H1 (cell line): Measurements from ENCODE around the gene GALNT15. TPM values are rescaled to one million over a fixed set of nuclear protein-coding genes. Genes with fewer than 3 reads are reported as not detected.

Source experiments
- CTCF ChIA-PET: fragments of 300-600 bp; sonication (Branson Sonifier 250); formaldehyde crosslinking; loops from one replicate; lab custom pipeline; 2021; ENCODE audit not compliant: partially characterized antibody; lab: Charles Lee
- POLR2A ChIA-PET: fragments of 300-600 bp; sonication (Branson Sonifier 250); formaldehyde crosslinking; loops from one replicate; lab custom pipeline; 2021; ENCODE audit warnings: inconsistent platforms; ENCODE audit not compliant: partially characterized antibody; lab: Charles Lee
- DNase-seq, 2 experiments: peaks; one replicate each; pipeline versions ENCODE4 v3.0.0 to v3.0.0-alpha.2; 2010 to 2022; ENCODE audit warnings: low spot score in 2 of 2, low read depth in 1 of 2, mixed read lengths in 1 of 2
- FAIRE-seq: peaks from 2 replicates; lab custom pipeline; 2011; peaks lifted over from hg19 to GRCh38; lab: Jason Lieb, UNC
- H2AFZ ChIP-seq: 2 replicates; pipeline ENCODE4 v1.8.1; 2012; ENCODE audit warnings: low read length, inconsistent platforms
- H2AK5ac ChIP-seq: 2 replicates; pipeline ENCODE4 v1.6.1; 2013; ENCODE audit warnings: low read depth, low read length
- H2BK120ac ChIP-seq: replicated peaks from 2 replicates; pipeline ENCODE3; 2013; ENCODE audit warnings: low read depth, low read length, inconsistent platforms
- H2BK12ac ChIP-seq: 2 replicates; pipeline ENCODE4 v1.6.1; 2013; ENCODE audit warnings: low read depth, low read length
- H2BK15ac ChIP-seq: 2 replicates; pipeline ENCODE4 v1.6.1; 2013; ENCODE audit warnings: low read length
- H2BK20ac ChIP-seq: 2 replicates; pipeline ENCODE4 v1.6.1; 2013; ENCODE audit warnings: low read length
- H2BK5ac ChIP-seq: 2 replicates; pipeline ENCODE4 v1.6.1; 2013; ENCODE audit warnings: low read depth, low read length
- H3K14ac ChIP-seq: 2 replicates; pipeline ENCODE4 v1.6.1; 2013; ENCODE audit warnings: inconsistent platforms; ENCODE audit not compliant: insufficient read length
- H3K18ac ChIP-seq: 2 replicates; pipeline ENCODE4 v1.6.1; 2013; ENCODE audit warnings: low read length; ENCODE audit errors: extremely low read depth
- H3K23ac ChIP-seq: 2 replicates; pipeline ENCODE4 v1.6.1; 2013; ENCODE audit warnings: inconsistent platforms; ENCODE audit not compliant: insufficient read length
- H3K23me2 ChIP-seq: 2 replicates; pipeline ENCODE4 v1.6.1; 2013; ENCODE audit warnings: low read depth, low read length
- H3K27ac ChIP-seq: 2 replicates; pipeline ENCODE4 v1.6.1; 2011; ENCODE audit warnings: low read depth, low read length, inconsistent platforms
- H3K27me3 ChIP-seq, 4 experiments: replicated peaks in 1 of 4; 1 replicate in 1 of 4; 2 replicates in 3 of 4; pipeline versions ENCODE4 v1.6.1 to v1.8.1; 2011 to 2013; ENCODE audit warnings: low read length in 3 of 4, mild to moderate bottlenecking in 3 of 4, inconsistent platforms in 2 of 4, mixed read lengths in 2 of 4, moderate library complexity in 1 of 4; ENCODE audit not compliant: control insufficient read depth in 3 of 4, insufficient read depth in 3 of 4; ENCODE audit errors: extremely low read depth in 1 of 4
- H3K36me3 ChIP-seq, 4 experiments: 2 replicates each; pipeline versions ENCODE4 v1.6.1 to v1.8.1; 2011 to 2013; ENCODE audit warnings: mild to moderate bottlenecking in 4 of 4, low read length in 3 of 4, moderate library complexity in 2 of 4, control low read depth in 1 of 4, inconsistent platforms in 1 of 4; ENCODE audit not compliant: insufficient read depth in 4 of 4, control insufficient read depth in 2 of 4
- H3K4ac ChIP-seq: replicated peaks from 2 replicates; pipeline ENCODE3; 2013; ENCODE audit warnings: low read length, low read depth, mixed read lengths, inconsistent platforms; ENCODE audit not compliant: insufficient read length
- H3K4me1 ChIP-seq, 4 experiments: replicated peaks in 1 of 4; 1 replicate in 1 of 4; 2 replicates in 3 of 4; pipeline versions ENCODE4 v1.6.1 to v1.8.1; 2011 to 2013; ENCODE audit warnings: low read length in 3 of 4, inconsistent platforms in 2 of 4, mixed read lengths in 1 of 4; ENCODE audit not compliant: insufficient read depth in 4 of 4, control insufficient read depth in 3 of 4
- H3K4me2 ChIP-seq, 2 experiments: 2 replicates each; pipeline versions ENCODE4 v1.6.1 to v1.8.1; 2011 to 2013; ENCODE audit warnings: low read depth in 2 of 2, low read length in 2 of 2, control low read depth in 1 of 2, inconsistent platforms in 1 of 2, mild to moderate bottlenecking in 1 of 2; ENCODE audit not compliant: insufficient read depth in 1 of 2
- H3K4me3 ChIP-seq, 4 experiments: fragments of 200-600, 300-600 bp in 1 of 4; sonication (generic), shearing (Covaris generic), sonication (Bioruptor Twin) in 1 of 4; 2 replicates each; pipeline versions ENCODE4 v1.5.1 to v1.8.1; 2011 to 2016; ENCODE audit warnings: low read length in 4 of 4, low read depth in 3 of 4, control low read depth in 2 of 4, inconsistent platforms in 2 of 4, mild to moderate bottlenecking in 2 of 4, mixed read lengths in 1 of 4, moderate library complexity in 1 of 4; ENCODE audit not compliant: insufficient read depth in 2 of 4; ENCODE audit errors: extremely low read depth in 1 of 4
- H3K56ac ChIP-seq: replicated peaks from 2 replicates; pipeline ENCODE3; 2013; ENCODE audit warnings: low read depth, mild to moderate bottlenecking, mixed read lengths, low read length, inconsistent platforms; ENCODE audit not compliant: insufficient read length
- H3K79me1 ChIP-seq: 2 replicates; pipeline ENCODE4 v1.6.1; 2013; ENCODE audit warnings: low read depth, low read length, control low read depth
- H3K79me2 ChIP-seq, 2 experiments: 2 replicates each; pipeline versions ENCODE4 v1.6.1 to v1.8.1; 2012 to 2013; ENCODE audit warnings: low read length in 2 of 2, mild to moderate bottlenecking in 2 of 2, inconsistent platforms in 1 of 2; ENCODE audit not compliant: insufficient read depth in 2 of 2, control insufficient read depth in 1 of 2
- H3K9ac ChIP-seq, 4 experiments: replicated peaks in 1 of 4; 1 replicate in 1 of 4; 2 replicates in 3 of 4; pipeline versions ENCODE4 v1.6.1 to v1.8.1; 2011 to 2013; ENCODE audit warnings: low read depth in 3 of 4, low read length in 3 of 4, control low read depth in 2 of 4, mild to moderate bottlenecking in 2 of 4, moderate library complexity in 2 of 4, inconsistent platforms in 1 of 4; ENCODE audit errors: extremely low read depth in 1 of 4
- H3K9me3 ChIP-seq, 2 experiments: 2 replicates each; pipeline versions ENCODE4 v1.6.1 to v1.8.1; 2012 to 2013; ENCODE audit warnings: mild to moderate bottlenecking in 2 of 2, moderate library complexity in 2 of 2, control low read depth in 1 of 2, inconsistent platforms in 1 of 2, low read depth in 1 of 2, low read length in 1 of 2, mixed read lengths in 1 of 2; ENCODE audit not compliant: insufficient read depth in 2 of 2
- H4K20me1 ChIP-seq, 2 experiments: replicated peaks in 1 of 2; 2 replicates each; pipeline versions ENCODE3 to v1.8.1; 2011 to 2013; ENCODE audit warnings: inconsistent platforms in 2 of 2, low read length in 2 of 2, mild to moderate bottlenecking in 1 of 2; ENCODE audit not compliant: insufficient read depth in 2 of 2, control insufficient read depth in 1 of 2
- H4K5ac ChIP-seq: 2 replicates; pipeline ENCODE4 v1.6.1; 2013; ENCODE audit warnings: low read length, low read depth, mixed read lengths, inconsistent platforms; ENCODE audit not compliant: insufficient read length
- H4K8ac ChIP-seq: 2 replicates; pipeline ENCODE4 v1.8.0; 2013; ENCODE audit warnings: mild to moderate bottlenecking, moderate library complexity, low read length, inconsistent platforms; ENCODE audit not compliant: insufficient read depth; ENCODE audit errors: extremely low read depth
- H4K91ac ChIP-seq: replicated peaks from 2 replicates; pipeline ENCODE3; 2013; ENCODE audit warnings: low read length, mixed read lengths, inconsistent platforms; ENCODE audit not compliant: insufficient read length
- RFX5 ChIP-seq: IDR thresholded peaks from 2 replicates; pipeline ENCODE4 v1.6.1; 2011; ENCODE audit warnings: low read depth, low read length, improper control_type of control experiment, borderline replicate concordance
- WGBS, 2 experiments: shearing (Covaris generic) in 1 of 2; methylation state at CpG; one replicate each; pipeline versions ENCODE4 v1.1.6 to v1.1.7; 2013 to 2015; ENCODE audit warnings: low lambda C conversion rate in 2 of 2, mixed read lengths in 2 of 2, inconsistent platforms in 1 of 2, low coverage in 1 of 2, missing lambda C conversion rate in 1 of 2; ENCODE audit not compliant: insufficient replicate concordance in 2 of 2, insufficient coverage in 1 of 2, insufficient read length in 1 of 2; ENCODE audit errors: extremely low coverage in 1 of 2, missing lambda C conversion rate in 1 of 2; 5-methylcytosine and 5-hydroxymethylcytosine counted together
- polyA plus RNA-seq, 7 experiments: library from polyadenylated mRNA; depleted of rRNA in 3 of 7; stranded (reverse) in 5 of 7; unstranded in 2 of 7; fragments of >200 nt in 5 of 7; fragments of 200-250 nt in 2 of 7; gene quantifications; 1 replicate in 5 of 7; 2 replicates in 1 of 7; 4 replicates in 1 of 7; pipeline versions ENCODE4 v1.2.1 to v1.2.3, GENCODE V29; 2011 to 2013; ENCODE audit warnings: missing spikeins in 2 of 7, mixed read lengths in 2 of 7
- total RNA-seq: library from RNA; stranded (reverse); fragmentation: NEBNext Ultra II Directional; extraction: Animal tissue kit (Norgen Biotek cat#: 25700); gene quantifications from 2 replicates; pipeline ENCODE4 v1.2.1, GENCODE V29; 2021
- TF ChIP-seq, protein P1 (sequence below): IDR thresholded peaks from 2 replicates; pipeline ENCODE4 v1.6.1; 2012; ENCODE audit warnings: low read length, inconsistent platforms

The GALNT15 gene
- total and polyA plus RNA-seq, 2 of the 8 experiments (the other 6 are each of a cell fraction or from before 2014, with no cell fraction given): 0.02 TPM; not detected in 1

DNA sequence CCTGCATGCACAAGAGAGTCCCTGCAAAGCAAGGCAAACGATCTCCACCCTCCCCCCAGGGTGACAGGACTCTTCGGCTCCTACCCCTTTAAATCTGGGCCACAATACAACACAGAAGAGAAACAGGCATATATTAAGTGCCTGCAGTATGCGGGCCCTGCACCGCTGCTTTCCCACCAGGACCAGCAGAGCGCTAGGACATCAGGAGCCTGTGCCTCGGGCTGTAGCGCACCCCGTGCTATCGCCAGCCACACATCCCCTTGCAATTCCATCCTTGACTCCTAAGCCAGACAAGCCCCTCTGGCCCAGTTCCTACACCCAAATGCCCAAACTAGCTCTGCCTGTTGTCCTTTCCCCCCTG, 4.1 kb downstream of the GALNT15 start:
- H2BK120ac ChIP-seq: no peak overlapping the region
- H3K4ac ChIP-seq: no peak overlapping the region
- H4K5ac ChIP-seq: no peak overlapping the region
- H2AFZ ChIP-seq: peak overlapping the region; percentile 93
- no peak overlapping the region; the same call in 1 of the 2 replicates for H3K18ac ChIP-seq
- no peak overlapping the region for H3K27ac ChIP-seq
- H2BK20ac ChIP-seq: no peak overlapping the region
- no peak overlapping the region for H2AK5ac ChIP-seq
- CTCF ChIA-PET: interaction anchor here (0.8 to 4.2 kb wide), 28 partner anchors 11 to 401 kb away, joined by 3 to 44 read pairs (median 4); no protein-coding TSS in a partner anchor
- DNase-seq (no peak), FAIRE-seq (no peak)
- H2BK12ac ChIP-seq: no peak overlapping the region
- 49% methylated on average over 9 of the region's 9 CpGs; no CpG with 5 or more reads in 1 of the 2 experiments for WGBS, 2 experiments
- no peak overlapping the region for H2BK15ac ChIP-seq
- H3K23ac ChIP-seq: no peak overlapping the region
- H3K14ac ChIP-seq: no peak overlapping the region
- no peaks in the 10 kb centered on the region for H3K36me3 ChIP-seq
- H3K27me3 ChIP-seq: no peaks in the 10 kb centered on the region
- no peaks in the 10 kb centered on the region for H3K9me3 ChIP-seq
- H3K9ac ChIP-seq: 0 out of 7 replicates have a peak overlapping the region, but pooled peaks of 1 of the 4 experiments have one; percentile 11
- H3K4me3 ChIP-seq: no peak overlapping the region
- no peaks in the 10 kb centered on the region for H3K79me2 ChIP-seq
- no peaks in the 10 kb centered on the region for H3K79me1 ChIP-seq
- peak overlapping the region in 1 of 2 experiments; percentile 20; a peak in 1 of 4 replicates for H3K4me2 ChIP-seq
- POLR2A ChIA-PET: no interaction called here
- H3K56ac ChIP-seq: no peak overlapping the region
- peaks cover 2% of the 10 kb centered on the region for H3K23me2 ChIP-seq
- no peak overlapping the region for H4K91ac ChIP-seq
- no peaks in the 10 kb centered on the region for H4K20me1 ChIP-seq
- no peak overlapping the region for H2BK5ac ChIP-seq
- H3K4me1 ChIP-seq: peaks cover 0 to 3% (median 0%) of the 10 kb centered on the region in 4 experiments; a peak in 1 of 7 replicates
- H4K8ac ChIP-seq: peak overlapping the region; percentile 77; the same call in 1 of the 2 replicates
- TF ChIP-seq, protein P1, sequence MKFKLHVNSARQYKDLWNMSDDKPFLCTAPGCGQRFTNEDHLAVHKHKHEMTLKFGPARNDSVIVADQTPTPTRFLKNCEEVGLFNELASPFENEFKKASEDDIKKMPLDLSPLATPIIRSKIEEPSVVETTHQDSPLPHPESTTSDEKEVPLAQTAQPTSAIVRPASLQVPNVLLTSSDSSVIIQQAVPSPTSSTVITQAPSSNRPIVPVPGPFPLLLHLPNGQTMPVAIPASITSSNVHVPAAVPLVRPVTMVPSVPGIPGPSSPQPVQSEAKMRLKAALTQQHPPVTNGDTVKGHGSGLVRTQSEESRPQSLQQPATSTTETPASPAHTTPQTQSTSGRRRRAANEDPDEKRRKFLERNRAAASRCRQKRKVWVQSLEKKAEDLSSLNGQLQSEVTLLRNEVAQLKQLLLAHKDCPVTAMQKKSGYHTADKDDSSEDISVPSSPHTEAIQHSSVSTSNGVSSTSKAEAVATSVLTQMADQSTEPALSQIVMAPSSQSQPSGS: no peak
- TF ChIP-seq RFX5: no peak
